Measurements from ENCODE around the gene PGAP2. TPM values are rescaled to one million over a fixed set of nuclear protein-coding genes. Genes with fewer than 3 reads are reported as not detected.

Gene PGAP2
- total and polyA plus RNA-seq, 10 of the 15 experiments (the other 5 are each of a cell fraction or from before 2014, with no cell fraction given) = 12.3 to 37.4 (median 31.9) TPM

DNA sequence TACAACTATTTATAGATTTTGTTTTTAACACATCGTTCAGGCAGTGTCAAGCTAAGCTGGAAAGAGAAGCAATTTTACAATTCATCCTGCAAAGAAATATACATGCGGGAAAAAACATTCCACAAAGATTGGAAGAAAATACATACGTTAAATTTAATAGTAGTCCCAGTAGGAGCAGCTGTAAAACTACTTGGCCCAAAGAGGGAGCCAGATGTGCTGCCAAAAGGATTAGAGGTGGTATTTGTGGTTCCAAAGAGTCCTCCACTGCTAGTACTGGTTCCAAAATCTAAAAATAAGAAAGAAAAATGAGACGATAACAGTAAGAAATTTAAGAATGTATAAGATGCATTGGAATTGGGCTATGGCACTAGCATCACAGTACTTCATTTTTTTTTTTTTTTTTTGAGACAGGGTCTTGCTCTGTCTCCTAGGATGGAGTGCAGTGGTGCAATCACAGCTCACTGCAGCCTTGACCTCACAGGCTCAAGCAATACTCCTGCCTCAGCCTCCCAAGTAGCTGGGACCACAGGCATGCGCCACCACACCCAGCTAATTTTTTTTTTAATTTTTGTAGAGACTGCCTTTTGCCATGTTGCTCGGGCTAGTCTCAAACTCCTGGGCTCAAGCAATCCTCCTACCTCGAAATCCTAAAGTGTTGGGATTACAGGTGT, 32.5 kb upstream of the PGAP2 start:
- BruUV-seq (replicated peaks) = no TSS peak
- Histone ChIP-seq H3K36me3 (ENCODE audit: control insufficient read depth in 2 of 2, insufficient read depth in 2 of 2, low read length in 1 of 2) (peaks cover 14 to 28% of the 10 kb centered on the region in 2 experiments), H4K20me1 (ENCODE audit: control insufficient read depth, insufficient read depth) (no peaks in the 10 kb centered on the region), H3K79me2 (ENCODE audit: control insufficient read depth, insufficient read depth, low read length) (peaks cover 3% of the 10 kb centered on the region), H3K4me3 (no peak overlapping the region), H3K4me1 (ENCODE audit: control insufficient read depth, insufficient read depth, low read length) (no peaks in the 10 kb centered on the region), H3K9ac (ENCODE audit: control insufficient read depth, insufficient read depth, low read length) (no peak overlapping the region), H3K27me3 (replicated peaks in 1 of 2; ENCODE audit: control insufficient read depth in 2 of 2, insufficient read depth in 2 of 2, low read length in 1 of 2) (no peaks in the 10 kb centered on the region), H3K9me3 (replicated peaks; ENCODE audit: control insufficient read depth, insufficient read depth, low read length) (no peaks in the 10 kb centered on the region), H3K4me2 (ENCODE audit: control insufficient read depth, insufficient read depth) (no peak overlapping the region), H2AFZ (ENCODE audit: control insufficient read depth, low read depth, low read length) (no peak overlapping the region), H3K27ac (ENCODE audit: control insufficient read depth, insufficient read depth) (no peak overlapping the region)
- TF ChIP-seq RB1 (IDR thresholded peaks at IDR 0.05; ENCODE audit: borderline replicate concordance) = no peak
- no peak for TF ChIP-seq PKNOX1 (IDR thresholded peaks at IDR 0.05)
- TF ChIP-seq, protein P1, sequence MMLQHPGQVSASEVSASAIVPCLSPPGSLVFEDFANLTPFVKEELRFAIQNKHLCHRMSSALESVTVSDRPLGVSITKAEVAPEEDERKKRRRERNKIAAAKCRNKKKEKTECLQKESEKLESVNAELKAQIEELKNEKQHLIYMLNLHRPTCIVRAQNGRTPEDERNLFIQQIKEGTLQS (IDR thresholded peaks at IDR 0.05; ENCODE audit: borderline replicate concordance, extremely low read depth, low read depth, low read length) = no peak
- TF ChIP-seq HSF1 (IDR thresholded peaks at IDR 0.05; ENCODE audit: low read depth, low read length) = no peak
- TF ChIP-seq E2F4 (IDR thresholded peaks at IDR 0.05; ENCODE audit: low read depth, low read length) = no peak
- no peak for TF ChIP-seq GATAD2B (conservative IDR thresholded peaks at IDR 0.05; ENCODE audit: low read depth)
- no peak for TF ChIP-seq PBX3 (IDR thresholded peaks at IDR 0.05; ENCODE audit: insufficient replicate concordance, low read depth, low read length)
- TF ChIP-seq CEBPZ (IDR thresholded peaks at IDR 0.05; ENCODE audit: low read depth, low read length) = no peak
- ATAC-seq (no peak), DNase-seq (ENCODE audit: low read depth, low spot score) (no peak), FAIRE-seq (no peak)
- ChIA-PET RAD21 (ENCODE audit: unreplicated experiment) (no interaction called here), POLR2A (interaction anchor here (0.9 kb wide), 1 partner anchor 60 kb away, joined by 3 read pairs; no protein-coding TSS in a partner anchor), CTCF (interaction anchor here (0.6 kb wide), 1 partner anchor 33 kb away, joined by 3 read pairs; no protein-coding TSS in a partner anchor), SMC1A (ENCODE audit: uncharacterized antibody, unreplicated experiment) (interaction anchor here (1.4 kb wide), 1 partner anchor 9 kb away, joined by 3 read pairs; no protein-coding TSS in a partner anchor)
- intact Hi-C loops (cut with micrococcal nuclease; ENCODE audit: unreplicated experiment) (loop anchor here (10.0 kb wide), 1 partner anchor 51 kb away; no protein-coding TSS in a partner anchor), in situ Hi-C loops (cut with MboI) (no loop called here)
- 86% methylated on average over 7 of the region's 7 CpGs for WGBS (ENCODE audit: insufficient coverage, insufficient replicate concordance, low lambda C conversion rate, missing lambda C conversion rate)

Measured in GM12878 (cell line).